Stimulated activated CD8-positive, alpha-beta memory T cell treated with anti-CD3 and anti-CD28 coated beads, Interleukin-15, amount 100 ng/mL, for 48 hours (primary cell): ENCODE measurements around the gene FAN1.

Source experiments
- DNase-seq, 2 donors: peaks; one replicate each; pipeline ENCODE4 v3.0.0-alpha.2; 2020; ENCODE audit warnings: low read depth in 2 of 2

The FAN1 gene

DNA sequence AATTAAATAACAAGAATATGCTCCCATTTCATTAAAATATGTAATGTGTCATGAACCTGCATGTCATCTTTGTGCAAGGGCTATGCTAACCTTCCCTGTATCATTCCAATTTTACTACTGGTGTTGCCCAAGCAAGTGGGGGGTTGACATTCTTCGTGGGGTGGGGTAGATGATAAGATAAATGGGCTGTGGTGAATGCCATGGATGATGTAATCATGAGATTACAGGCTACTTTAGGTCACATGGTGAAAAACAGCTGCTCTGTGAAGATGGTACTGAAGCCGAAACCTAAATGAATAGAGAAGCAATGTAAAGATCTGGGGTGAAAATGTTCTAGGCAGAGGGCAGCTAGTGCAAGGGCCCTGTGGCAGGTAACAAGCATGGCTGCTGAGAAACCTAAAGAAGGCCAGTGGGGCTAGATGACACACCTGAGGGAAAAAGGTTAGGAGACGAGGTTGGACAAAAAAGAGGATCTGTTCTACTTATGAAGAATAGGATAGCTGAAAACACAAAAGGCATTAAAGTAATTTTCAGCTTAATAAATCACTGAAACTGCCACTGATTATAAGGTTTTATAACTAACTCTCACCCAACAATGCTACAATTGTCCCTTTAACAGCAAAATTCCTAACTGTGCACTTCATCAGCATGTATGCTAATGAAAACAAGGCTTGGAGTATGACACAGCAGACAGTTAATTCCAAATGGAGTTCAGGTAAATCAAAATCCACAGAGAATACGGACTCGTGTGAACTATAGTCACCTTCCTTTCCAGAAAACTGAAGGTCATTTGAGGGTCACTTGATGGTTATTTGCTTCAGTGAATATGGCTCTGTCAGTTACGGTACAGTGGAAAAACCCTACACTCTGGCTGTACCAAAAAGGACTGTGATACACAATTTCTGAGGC lies 52.8 kb downstream of the FAN1 start:
- DNase-seq = no peak

- no peak for DNase-seq
Observed at GRCh38 chr15:30958219-30958618, 54.5 kb downstream of the FAN1 start.

DNA sequence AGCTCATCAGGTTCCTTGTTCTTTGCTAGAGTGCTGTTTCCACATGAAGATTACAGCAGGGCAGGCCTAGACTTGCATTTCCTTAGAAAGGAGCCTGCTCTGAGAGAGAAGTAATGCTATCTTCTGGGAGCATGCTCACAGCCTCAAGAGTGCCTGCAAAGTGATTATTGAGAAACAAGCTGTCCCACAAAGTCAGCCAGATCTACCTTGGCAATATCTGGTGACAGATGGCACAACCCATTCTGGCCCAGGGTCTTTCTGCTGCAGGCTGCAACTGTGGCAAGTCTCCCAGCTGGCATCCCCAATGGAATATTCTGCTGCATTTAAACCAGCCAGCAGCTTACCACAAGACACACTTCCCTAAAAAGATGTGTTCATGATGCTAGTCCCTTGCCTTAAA lies 58.4 kb downstream of the FAN1 start:
- no peak for DNase-seq

DNA sequence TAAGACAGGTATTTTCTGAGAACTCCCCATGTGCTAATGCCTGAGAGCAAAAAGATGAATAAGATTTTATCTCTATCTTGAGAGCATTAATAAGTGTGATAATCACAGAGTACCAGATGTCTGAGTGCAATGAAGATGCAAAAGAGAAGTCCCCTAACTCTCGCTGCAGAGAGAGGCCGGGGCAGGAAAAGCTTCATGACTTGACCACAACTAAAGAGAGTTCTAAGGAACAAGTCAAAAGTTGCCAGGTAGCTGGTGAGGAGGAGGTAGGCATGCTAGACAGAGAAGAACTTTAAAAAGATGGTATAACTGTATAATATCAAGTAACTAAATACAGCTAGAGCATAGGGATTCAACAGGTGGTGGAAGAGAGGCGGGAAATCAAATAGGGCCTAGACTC lies 58.9 kb downstream of the FAN1 start:
- no peak for DNase-seq

DNA sequence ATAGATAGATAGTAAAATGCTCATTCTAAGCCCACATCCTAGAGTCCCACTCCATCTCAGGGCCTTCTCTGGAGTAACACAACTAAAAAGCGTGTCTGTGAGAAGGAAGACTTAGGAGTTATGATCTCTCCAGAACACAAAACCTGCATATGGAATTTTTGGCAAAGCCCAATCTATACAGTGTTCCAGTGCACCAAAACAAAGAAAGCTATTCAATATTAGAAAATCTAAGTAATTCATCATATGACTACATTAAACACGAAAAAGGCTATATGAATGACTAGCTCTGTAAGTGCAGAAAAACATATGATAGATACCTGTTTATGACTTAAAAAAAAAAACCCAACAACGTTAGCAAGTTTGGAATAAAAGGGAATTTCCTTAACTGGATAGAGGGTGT lies 60.0 kb downstream of the FAN1 start:
- DNase-seq = no peak

- no peak for DNase-seq
Observed at GRCh38 chr15:30969724-30970123, 66.0 kb downstream of the FAN1 start.

- no peak for DNase-seq
Observed at GRCh38 chr15:30973379-30973778, 69.7 kb downstream of the FAN1 start.

DNA sequence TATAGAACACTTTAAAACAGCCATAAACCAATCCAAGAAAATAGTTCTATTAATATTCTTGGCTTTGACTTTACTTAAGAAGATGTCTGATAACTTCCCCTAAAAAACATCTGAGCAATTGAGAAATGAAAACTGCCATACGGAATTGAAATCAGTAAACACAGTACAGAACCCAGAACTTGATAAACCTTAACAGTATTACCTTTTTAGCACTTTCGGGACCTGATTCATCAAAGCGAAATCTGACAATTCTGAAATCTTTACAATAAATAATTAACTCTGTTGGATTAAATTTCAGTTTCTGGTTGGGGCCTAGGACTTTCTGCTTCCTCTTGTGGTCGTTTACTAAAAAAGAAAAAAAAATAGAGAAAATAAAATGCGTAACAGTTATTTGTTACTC lies 70.4 kb downstream of the FAN1 start:
- no peak for DNase-seq

DNA sequence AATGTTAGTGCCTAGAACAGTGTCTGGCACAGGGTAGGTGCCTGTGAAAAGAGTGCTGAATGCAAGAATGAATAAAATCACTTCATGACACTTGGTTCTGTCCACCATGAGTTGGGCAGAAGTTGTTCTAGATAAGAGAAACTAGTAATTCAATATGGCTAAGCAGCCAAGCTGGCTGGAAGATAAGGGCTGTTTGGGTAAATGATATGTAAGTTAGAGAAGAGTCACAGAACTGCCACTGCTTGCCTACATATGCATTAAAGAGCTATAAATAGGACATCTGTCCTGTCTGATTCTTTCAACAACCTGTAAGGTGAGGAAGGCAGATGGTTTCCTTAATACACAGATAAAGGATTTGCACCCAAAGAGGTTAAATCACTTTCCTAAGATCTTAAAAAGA lies 74.6 kb downstream of the FAN1 start:
- no peak for DNase-seq

DNA sequence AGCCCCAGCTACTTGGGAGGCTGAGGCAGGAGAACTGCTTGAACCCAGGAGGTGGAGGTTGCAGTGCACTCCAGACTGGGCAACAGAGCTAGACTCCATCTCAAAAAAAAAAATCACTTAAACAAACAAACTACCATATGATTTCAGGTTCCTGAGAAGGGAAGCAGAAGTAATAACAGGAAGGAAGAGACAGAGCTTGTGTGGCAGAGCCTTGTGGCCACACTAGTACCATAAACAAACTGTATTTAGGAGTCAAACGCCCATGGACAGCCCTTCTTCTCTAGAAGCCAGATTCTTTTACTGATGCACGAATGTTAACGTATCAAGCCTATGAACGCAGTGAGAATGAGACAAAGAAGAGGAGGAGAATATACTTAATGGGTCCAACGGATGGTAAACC lies 75.7 kb downstream of the FAN1 start:
- DNase-seq = no peak

GRCh38 chr15:30984118-30984517 lies 80.4 kb downstream of the FAN1 start:
- DNase-seq = no peak

DNA sequence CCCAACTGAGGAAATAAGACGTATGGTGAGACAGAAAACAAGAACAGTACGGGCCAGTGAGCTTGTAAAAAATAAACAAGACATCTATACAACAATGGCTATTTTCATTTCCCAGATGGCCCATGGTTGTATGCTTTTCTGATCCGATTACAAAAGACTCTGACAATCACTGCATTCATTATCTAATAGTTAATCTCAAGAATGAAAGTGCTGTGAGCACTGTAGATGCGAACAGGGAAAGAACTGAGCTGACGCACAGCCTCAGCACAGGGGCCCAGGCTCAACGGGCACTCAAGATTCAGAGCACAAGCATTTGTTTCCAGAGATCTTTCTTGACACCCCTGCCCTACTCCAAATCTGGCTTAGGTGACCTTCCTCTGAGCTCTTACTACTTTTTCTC lies 80.8 kb downstream of the FAN1 start:
- DNase-seq = no peak

GRCh38 chr15:30985081-30985531 lies 81.4 kb downstream of the FAN1 start:
- DNase-seq = no peak

- DNase-seq = no peak
Observed at GRCh38 chr15:30990036-30990435, 86.3 kb downstream of the FAN1 start.

- DNase-seq = no peak
Observed at GRCh38 chr15:30990446-30991254, 86.9 kb downstream of the FAN1 start.

DNA sequence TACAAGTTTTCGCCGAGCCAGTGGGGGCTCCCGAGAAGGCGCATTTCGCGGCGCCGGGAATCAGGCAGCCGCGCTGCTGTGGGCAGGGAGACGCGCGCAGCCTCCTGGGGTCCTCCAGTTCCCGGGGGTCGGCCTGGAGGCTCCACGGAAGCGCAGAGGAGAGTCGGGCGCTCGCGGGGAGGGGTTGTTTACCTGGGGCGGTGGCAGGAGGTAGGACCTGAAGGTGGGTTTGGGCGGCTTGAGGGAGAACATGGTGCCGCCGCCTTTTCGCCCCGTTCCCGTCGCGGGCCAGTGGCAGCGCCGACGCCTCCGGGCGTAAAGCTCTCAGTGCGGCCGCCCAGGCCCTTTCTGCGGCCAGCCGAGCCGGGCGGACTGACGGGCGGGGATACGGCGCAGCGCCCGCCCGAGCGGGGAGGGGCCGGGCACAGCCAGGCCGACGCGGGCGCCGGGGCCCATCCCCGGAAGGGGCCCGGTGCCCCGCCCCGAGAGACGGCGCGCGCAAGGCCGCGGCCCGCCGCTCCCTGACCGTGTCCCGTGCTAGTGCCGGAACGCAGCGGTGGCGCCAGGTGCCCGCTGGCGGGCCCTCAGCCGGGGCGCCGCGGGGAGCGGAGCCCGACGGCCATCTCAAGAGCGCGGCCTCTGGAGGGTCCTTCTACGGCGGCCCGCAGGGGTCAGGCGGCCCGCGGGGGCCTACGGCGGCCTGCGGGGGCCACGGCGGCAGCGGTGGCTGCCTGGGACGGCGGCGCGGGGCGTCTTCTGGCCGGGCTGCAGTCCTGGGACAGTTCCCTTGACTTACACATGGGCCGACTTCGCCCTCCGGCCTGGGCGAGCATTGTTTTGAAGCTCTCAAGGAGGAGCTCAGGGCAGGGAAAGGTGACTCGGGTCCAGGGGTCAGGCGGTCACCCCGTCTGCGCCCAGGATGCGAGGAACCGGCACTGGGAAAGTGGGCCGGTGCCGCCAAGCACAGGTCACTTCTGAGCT lies 87.8 kb downstream of the FAN1 start, which contains the start of gene MTMR10:
TSS of gene MTMR10 (minus strand) at position 374 of the 981 bp plus-strand sequence. CDS start at position 252, 122 bp downstream.
- DNase-seq = peak; percentile 67 to 70

DNA sequence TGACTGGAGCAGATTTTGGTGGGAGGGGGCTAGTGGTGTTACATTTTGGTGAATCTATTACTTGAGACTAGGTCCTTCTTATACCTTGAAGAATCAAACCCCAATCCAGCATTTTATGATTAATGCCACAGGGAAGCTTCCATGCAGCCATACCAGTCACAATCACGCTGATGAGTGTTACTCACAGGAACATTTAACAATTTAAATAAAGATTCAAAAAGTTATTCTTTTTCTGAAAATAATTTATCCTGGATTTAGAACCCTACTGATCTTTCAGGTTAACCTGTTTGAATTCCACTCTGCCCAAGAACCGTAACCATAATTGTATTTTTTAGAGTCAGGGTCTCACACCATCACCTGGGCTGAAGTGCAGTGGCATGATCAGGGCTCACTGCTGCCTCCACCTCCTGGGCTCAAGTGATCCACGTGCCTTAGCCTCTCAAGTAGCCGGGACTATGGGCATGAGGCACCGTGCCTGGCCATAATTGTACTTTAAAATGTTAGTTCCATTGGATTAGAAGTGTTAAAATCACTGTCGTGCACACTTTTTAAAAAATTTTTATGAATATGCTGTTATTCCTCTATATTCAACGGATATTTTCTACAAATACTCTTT lies 88.6 kb downstream of the FAN1 start:
- no peak for DNase-seq
